HG03097 (cell line): Measurements from ENCODE around the gene IL12RB1.

Experiments used
- ATAC-seq: cut with Tn5 transposase; IDR thresholded peaks from one replicate; pipeline ENCODE4 v1.9.1; 2021; ENCODE audit not compliant: unreplicated experiment, low FRiP score

The IL12RB1 gene

GRCh38 chr19:18013210-18014111, 73.3 kb downstream of the IL12RB1 start:
- ATAC-seq = no peak

GRCh38 chr19:18010149-18010548, 76.6 kb downstream of the IL12RB1 start:
- no peak for ATAC-seq

- ATAC-seq = no peak
These were observed 77.2 kb downstream of the IL12RB1 start for GRCh38 chr19:18009412-18010066.
